ENCODE data around the gene RBMS3. TPM values are rescaled to one million over a fixed set of nuclear protein-coding genes. Genes with fewer than 3 reads are reported as not detected.

RBMS3 gene
- total RNA-seq, 2 donors from 2014 or later, result 2.8 to 9.6 TPM

DNA sequence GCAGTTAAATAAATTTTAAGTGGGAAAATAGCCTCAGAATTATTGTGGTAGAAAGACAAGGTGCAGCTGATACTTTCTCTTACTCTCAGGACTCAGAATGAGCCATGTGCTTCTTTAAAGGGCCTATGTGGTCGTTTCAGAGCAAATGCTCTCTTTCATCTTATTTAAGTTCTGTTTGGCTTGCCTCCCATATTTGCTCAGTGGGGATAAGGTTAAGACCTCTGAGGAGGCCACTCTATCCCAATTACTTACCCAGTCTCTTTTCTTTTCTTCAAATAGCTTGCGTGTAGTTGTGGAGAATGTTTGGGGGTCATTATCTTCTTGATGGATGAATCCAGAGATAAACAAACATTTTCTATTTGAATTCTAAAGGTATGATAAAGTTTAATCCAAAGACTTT is 221.9 kb downstream of the RBMS3 start:
- TF ChIP-seq, protein P1, sequence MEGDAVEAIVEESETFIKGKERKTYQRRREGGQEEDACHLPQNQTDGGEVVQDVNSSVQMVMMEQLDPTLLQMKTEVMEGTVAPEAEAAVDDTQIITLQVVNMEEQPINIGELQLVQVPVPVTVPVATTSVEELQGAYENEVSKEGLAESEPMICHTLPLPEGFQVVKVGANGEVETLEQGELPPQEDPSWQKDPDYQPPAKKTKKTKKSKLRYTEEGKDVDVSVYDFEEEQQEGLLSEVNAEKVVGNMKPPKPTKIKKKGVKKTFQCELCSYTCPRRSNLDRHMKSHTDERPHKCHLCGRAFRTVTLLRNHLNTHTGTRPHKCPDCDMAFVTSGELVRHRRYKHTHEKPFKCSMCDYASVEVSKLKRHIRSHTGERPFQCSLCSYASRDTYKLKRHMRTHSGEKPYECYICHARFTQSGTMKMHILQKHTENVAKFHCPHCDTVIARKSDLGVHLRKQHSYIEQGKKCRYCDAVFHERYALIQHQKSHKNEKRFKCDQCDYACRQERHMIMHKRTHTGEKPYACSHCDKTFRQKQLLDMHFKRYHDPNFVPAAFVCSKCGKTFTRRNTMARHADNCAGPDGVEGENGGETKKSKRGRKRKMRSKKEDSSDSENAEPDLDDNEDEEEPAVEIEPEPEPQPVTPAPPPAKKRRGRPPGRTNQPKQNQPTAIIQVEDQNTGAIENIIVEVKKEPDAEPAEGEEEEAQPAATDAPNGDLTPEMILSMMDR (IDR thresholded peaks at IDR 0.05), result no peak
- no peak for DNase-seq
- no peaks in the 10 kb centered on the region for H3K36me3 ChIP-seq
- no peak overlapping the region for H3K4me3 ChIP-seq
- H3K4me1 ChIP-seq, result no peaks in the 10 kb centered on the region
- intact Hi-C loops (cut with DNase I), result no loop called here
- no peak overlapping the region for H3K9ac ChIP-seq (ENCODE audit: low read depth in 2 of 2, low read length in 2 of 2)
- no peaks in the 10 kb centered on the region for H3K9me3 ChIP-seq
- no peak overlapping the region for H3K27ac ChIP-seq
- no peaks in the 10 kb centered on the region for H3K27me3 ChIP-seq

DNA sequence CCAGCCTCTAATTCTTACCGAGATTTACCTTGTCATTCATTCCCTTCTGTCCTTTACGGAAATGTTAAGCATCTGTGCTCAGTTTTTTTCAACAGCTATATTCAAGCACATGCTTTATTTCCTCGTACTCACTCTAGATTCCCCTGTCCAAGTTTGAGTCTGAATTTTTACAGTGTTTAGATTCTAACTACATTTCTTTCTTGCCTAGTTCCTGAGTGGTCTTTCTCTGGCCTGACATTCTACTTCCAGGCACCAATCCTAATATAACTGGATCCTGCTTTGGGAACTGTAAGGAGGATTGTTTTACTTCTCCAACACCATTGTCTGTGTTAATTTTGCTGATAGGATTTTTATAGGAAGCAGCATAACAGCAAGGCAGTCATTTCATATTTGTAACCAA is 222.4 kb downstream of the RBMS3 start:
- Histone ChIP-seq H3K27me3 (no peaks in the 10 kb centered on the region), H3K36me3 (no peaks in the 10 kb centered on the region), H3K9ac (ENCODE audit: low read depth in 2 of 2, low read length in 2 of 2) (no peak overlapping the region), H3K27ac (no peak overlapping the region), H3K4me1 (no peaks in the 10 kb centered on the region), H3K4me3 (no peak overlapping the region), H3K9me3 (no peaks in the 10 kb centered on the region)
- no peak for DNase-seq
- TF ChIP-seq, protein P1 (IDR thresholded peaks at IDR 0.05), result no peak
- intact Hi-C loops (cut with DNase I), result no loop called here

- TF ChIP-seq, protein P1 (IDR thresholded peaks at IDR 0.05), result no peak
- Histone ChIP-seq H3K4me3 (no peak overlapping the region), H3K27ac (no peak overlapping the region), H3K36me3 (no peaks in the 10 kb centered on the region), H3K27me3 (no peaks in the 10 kb centered on the region), H3K9me3 (no peaks in the 10 kb centered on the region), H3K4me1 (no peaks in the 10 kb centered on the region), H3K9ac (ENCODE audit: low read depth in 2 of 2, low read length in 2 of 2) (no peak overlapping the region)
- no peak for DNase-seq
- intact Hi-C loops (cut with DNase I), result no loop called here
Observed at GRCh38 chr3:29503958-29504357, 223.1 kb downstream of the RBMS3 start.

DNA sequence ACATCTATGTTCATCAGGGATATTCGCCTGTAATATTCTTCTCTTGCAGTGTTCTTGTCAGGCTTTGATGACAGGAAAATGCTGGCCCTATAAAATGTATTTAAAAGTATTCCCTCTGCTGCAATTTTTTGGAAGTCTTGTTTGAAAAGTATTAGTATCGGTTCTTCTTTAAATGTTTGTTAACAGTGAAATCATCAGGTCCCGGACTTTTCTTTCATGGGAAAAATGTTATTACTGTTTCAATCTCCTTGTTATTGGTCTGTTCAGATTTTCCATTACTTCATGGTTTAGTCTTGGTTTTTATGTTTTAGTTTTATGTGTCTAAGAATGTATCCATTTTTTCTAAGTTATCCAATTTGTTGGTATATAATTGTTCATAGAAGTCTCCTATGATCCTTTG is 225.6 kb downstream of the RBMS3 start:
- H3K9ac ChIP-seq (ENCODE audit: low read depth in 2 of 2, low read length in 2 of 2), result no peak overlapping the region
- intact Hi-C loops (cut with DNase I), result no loop called here

GRCh38 chr3:29511701-29512100 is 230.8 kb downstream of the RBMS3 start:
- H3K9me3 ChIP-seq, result no peaks in the 10 kb centered on the region
- no peak overlapping the region for H3K9ac ChIP-seq (ENCODE audit: low read depth in 2 of 2, low read length in 2 of 2)
- no peaks in the 10 kb centered on the region for H3K27me3 ChIP-seq
- TF ChIP-seq, protein P1 (IDR thresholded peaks at IDR 0.05), result no peak
- H3K27ac ChIP-seq, result no peak overlapping the region
- intact Hi-C loops (cut with DNase I), result no loop called here
- no peaks in the 10 kb centered on the region for H3K36me3 ChIP-seq
- no peak overlapping the region for H3K4me3 ChIP-seq
- H3K4me1 ChIP-seq, result no peaks in the 10 kb centered on the region
- DNase-seq, result no peak

More for the DNA sequence above, 225.6 kb downstream of the RBMS3 start:
- Histone ChIP-seq H3K4me1 (no peaks in the 10 kb centered on the region), H3K4me3 (no peak overlapping the region), H3K36me3 (no peaks in the 10 kb centered on the region), H3K9me3 (no peaks in the 10 kb centered on the region), H3K27me3 (no peaks in the 10 kb centered on the region), H3K27ac (no peak overlapping the region)
- no peak for DNase-seq
- TF ChIP-seq, protein P1 (IDR thresholded peaks at IDR 0.05), result no peak

DNA sequence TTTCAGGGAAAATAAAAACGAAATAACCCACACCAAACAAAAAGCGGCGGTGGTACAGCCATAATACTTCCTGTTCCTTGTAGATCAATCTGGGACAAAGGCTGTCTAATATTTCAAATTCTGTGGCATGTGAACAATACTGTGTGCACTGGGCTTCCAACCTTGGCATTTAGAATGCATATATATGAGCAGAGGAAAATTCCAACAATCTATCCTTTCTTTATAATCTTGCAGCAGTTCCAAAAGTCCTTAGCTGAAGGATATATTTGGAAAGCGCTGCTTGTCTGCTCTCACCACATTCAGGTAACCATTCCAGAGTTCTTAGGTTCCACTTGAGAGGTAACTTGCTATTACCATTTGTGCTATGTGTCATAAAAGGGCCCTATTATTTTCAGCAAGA is 231.8 kb downstream of the RBMS3 start:
- intact Hi-C loops (cut with DNase I), result no loop called here
- H3K9me3 ChIP-seq, result no peaks in the 10 kb centered on the region
- H3K4me1 ChIP-seq, result no peaks in the 10 kb centered on the region
- no peaks in the 10 kb centered on the region for H3K27me3 ChIP-seq
- DNase-seq, result no peak
- TF ChIP-seq, protein P1 (IDR thresholded peaks at IDR 0.05), result no peak
- no peak overlapping the region for H3K4me3 ChIP-seq
- H3K27ac ChIP-seq, result no peak overlapping the region
- H3K9ac ChIP-seq (ENCODE audit: low read depth in 2 of 2, low read length in 2 of 2), result no peak overlapping the region
- H3K36me3 ChIP-seq, result no peaks in the 10 kb centered on the region

Data from colonic mucosa (tissue), 4 donors.